HepG2 (cell line): ENCODE measurements around the gene TFG. TPM values are rescaled to one million over a fixed set of nuclear protein-coding genes. Genes with fewer than 3 reads are reported as not detected.

Source experiments
- ATAC-seq: fragments of 200-7000 bp; cut with Tn5 transposase; 3 replicates; pipeline ENCODE4 v1.9.1; 2020; ENCODE audit warnings: mild to moderate bottlenecking, moderate library complexity
- BruUV-seq: library from RNA; stranded (reverse); fragments of 400-500 nt; replicated peaks from 2 replicates; lab custom pipeline; 2021; lab: Mats Ljungman, UMichigan
- CTCF ChIA-PET: fragments of 300-600 bp; formaldehyde crosslinking; extraction: SDS; loops from one replicate; lab custom pipeline; 2021; ENCODE audit warnings: low total read pairs, inconsistent platforms, low intra/inter-chr PET ratio; lab: Yijun Ruan, JAX
- POLR2A ChIA-PET: fragments of 350-600 bp; sonication (Branson Sonifier 250); formaldehyde crosslinking; loops from one replicate; lab custom pipeline; 2020; ENCODE audit warnings: antibody characterized with exemption, inconsistent platforms; lab: Yijun Ruan, JAX
- DNase-seq: peaks from one replicate; pipeline ENCODE4 v3.0.0-alpha.2; 2015; ENCODE audit warnings: low spot score
- FAIRE-seq: peaks from 3 replicates; lab custom pipeline; 2011; peaks lifted over from hg19 to GRCh38; lab: Jason Lieb, UNC
- H2AFZ ChIP-seq: one replicate; pipeline ENCODE4 v1.6.1; 2011; ENCODE audit warnings: low read length, inconsistent platforms
- H3K27ac ChIP-seq: fragments of 300-600 bp; 3 replicates; pipeline ENCODE4 v1.8.0; 2011; ENCODE audit warnings: mixed run types, mild to moderate bottlenecking, mixed read lengths, low read length, inconsistent platforms; ENCODE audit not compliant: insufficient read depth; ENCODE audit errors: extremely low read length
- H3K27me3 ChIP-seq, 2 experiments: fragments of 200-600 bp in 1 of 2; 2 replicates in 1 of 2; 3 replicates in 1 of 2; pipeline versions ENCODE4 v1.6.0 to v1.8.0; 2011; ENCODE audit warnings: low read length in 2 of 2, mild to moderate bottlenecking in 2 of 2, moderate library complexity in 2 of 2, inconsistent platforms in 1 of 2; ENCODE audit not compliant: insufficient read depth in 2 of 2, control insufficient read depth in 1 of 2
- H3K36me3 ChIP-seq, 2 experiments: fragments of 200-600 bp in 1 of 2; replicated peaks in 1 of 2; 2 replicates in 1 of 2; 3 replicates in 1 of 2; pipeline versions ENCODE4 v1.5.1 to v1.8.0; 2011; ENCODE audit warnings: low read length in 2 of 2, inconsistent platforms in 1 of 2; ENCODE audit not compliant: insufficient read depth in 2 of 2, control insufficient read depth in 1 of 2
- H3K4me1 ChIP-seq: 2 replicates; pipeline ENCODE4 v1.5.1; 2012; ENCODE audit warnings: low read length, inconsistent platforms; ENCODE audit not compliant: insufficient read depth
- H3K4me2 ChIP-seq: 2 replicates; pipeline ENCODE4 v1.6.0; 2011; ENCODE audit warnings: low read depth, low read length, inconsistent platforms
- H3K4me3 ChIP-seq, 3 experiments: fragments of 200-600 bp in 1 of 3; sonication (generic), shearing (Covaris generic) in 1 of 3; replicated peaks in 1 of 3; 2 replicates each; pipeline ENCODE4 v1.5.1; 2011 to 2016; ENCODE audit warnings: low read length in 3 of 3, inconsistent platforms in 2 of 3, low read depth in 2 of 3, mild to moderate bottlenecking in 2 of 3, control low read depth in 1 of 3, mixed read lengths in 1 of 3; ENCODE audit not compliant: insufficient read depth in 1 of 3
- H3K79me2 ChIP-seq: one replicate; pipeline ENCODE4 v1.6.1; 2011; ENCODE audit warnings: low read length, inconsistent platforms; ENCODE audit not compliant: insufficient read depth
- H3K9ac ChIP-seq: 2 replicates; pipeline ENCODE4 v1.6.0; 2011; ENCODE audit warnings: mild to moderate bottlenecking, low read depth, low read length, inconsistent platforms; ENCODE audit not compliant: insufficient read depth
- H3K9me3 ChIP-seq: 2 replicates; pipeline ENCODE4 v1.5.1; 2012; ENCODE audit warnings: mild to moderate bottlenecking, low read length
- H4K20me1 ChIP-seq: 2 replicates; pipeline ENCODE4 v1.6.0; 2011; ENCODE audit warnings: inconsistent platforms, mild to moderate bottlenecking, low read length, moderate library complexity; ENCODE audit not compliant: insufficient read depth
- ARHGAP35 ChIP-seq: sonication (generic); formaldehyde crosslinking; IDR thresholded peaks from 2 replicates; pipeline ENCODE4 v1.9.0; 2022; ENCODE audit warnings: mild to moderate bottlenecking, inconsistent platforms, moderate library complexity, missing genetic modification reagents, borderline replicate concordance
- ATF7 ChIP-seq, 2 experiments: fragments of 450-650 bp in 1 of 2; sonication (generic) in 1 of 2; formaldehyde crosslinking in 1 of 2; IDR thresholded peaks; 2 replicates each; pipeline versions ENCODE4 v1.4.0 to v1.6.1; 2016 to 2020; ENCODE audit warnings: antibody characterized with exemption in 1 of 2, mild to moderate bottlenecking in 1 of 2, missing genetic modification reagents in 1 of 2
- CAMTA2 ChIP-seq: sonication (generic); formaldehyde crosslinking; IDR thresholded peaks from 2 replicates; pipeline ENCODE4 v1.4.0; 2020; ENCODE audit warnings: mild to moderate bottlenecking, missing genetic modification reagents, borderline replicate concordance
- ELF3 ChIP-seq: IDR thresholded peaks from 2 replicates; pipeline ENCODE4 v1.6.1; 2016; ENCODE audit warnings: missing genetic modification reagents, missing compliant biosample characterization
- FOSL2 ChIP-seq: sonication (generic); formaldehyde crosslinking; IDR thresholded peaks from 2 replicates; pipeline ENCODE4 v1.4.0; 2020; ENCODE audit warnings: missing genetic modification reagents
- NR2F6 ChIP-seq, 2 experiments: IDR thresholded peaks; 2 replicates each; pipeline ENCODE4 v1.6.1; 2016; ENCODE audit warnings: antibody characterized with exemption in 1 of 2, mild to moderate bottlenecking in 1 of 2
- NRL ChIP-seq: sonication (generic); formaldehyde crosslinking; IDR thresholded peaks from 2 replicates; pipeline ENCODE4 v1.5.0; 2020; ENCODE audit warnings: missing genetic modification reagents, mild to moderate bottlenecking, moderate library complexity, borderline replicate concordance
- POGZ ChIP-seq: sonication (generic); formaldehyde crosslinking; IDR thresholded peaks from 2 replicates; pipeline ENCODE4 v1.4.0; 2020; ENCODE audit warnings: mild to moderate bottlenecking, missing genetic modification reagents
- PPARG ChIP-seq: conservative IDR thresholded peaks from 2 replicates; pipeline ENCODE4 v1.6.1; 2016; ENCODE audit warnings: missing biosample characterization, missing genetic modification reagents
- SP5 ChIP-seq: IDR thresholded peaks from 2 replicates; pipeline ENCODE4 v1.6.1; 2016; ENCODE audit warnings: low read depth, borderline replicate concordance
- TBP ChIP-seq: sonication (generic); formaldehyde crosslinking; IDR thresholded peaks from 2 replicates; pipeline ENCODE4 v1.5.0; 2020; ENCODE audit warnings: missing genetic modification reagents
- ZFX ChIP-seq: sonication (generic); formaldehyde crosslinking; IDR thresholded peaks from 2 replicates; pipeline ENCODE4 v1.4.0; 2020; ENCODE audit warnings: mild to moderate bottlenecking, low read depth, missing genetic modification reagents, moderate library complexity
- ZNF143 ChIP-seq: sonication (generic); formaldehyde crosslinking; IDR thresholded peaks from 2 replicates; pipeline ENCODE4 v1.4.0; 2020; ENCODE audit warnings: missing genetic modification reagents
- ZNF382 ChIP-seq: sonication (generic); formaldehyde crosslinking; IDR thresholded peaks from 2 replicates; pipeline ENCODE4 v1.5.0; 2020; ENCODE audit warnings: missing genetic modification reagents, mild to moderate bottlenecking, borderline replicate concordance
- ZNF557 ChIP-seq: sonication (generic); formaldehyde crosslinking; IDR thresholded peaks from 2 replicates; pipeline ENCODE4 v1.4.0; 2020; ENCODE audit warnings: missing genetic modification reagents
- ZNF670 ChIP-seq: sonication (generic); formaldehyde crosslinking; IDR thresholded peaks from 2 replicates; pipeline ENCODE4 v1.8.0; 2022; ENCODE audit warnings: mild to moderate bottlenecking, missing genetic modification reagents, borderline replicate concordance
- WGBS: methylation state at CpG from one replicate; pipeline ENCODE4 v1.1.6; 2017; ENCODE audit warnings: low lambda C conversion rate; 5-methylcytosine and 5-hydroxymethylcytosine counted together
- in situ Hi-C: cut with HindIII; loops from 2 replicates; pipeline ENCODE4 v1.10.0; 2017; ENCODE audit warnings: low pct_unique_long_range_greater_than_20kb; ENCODE audit not compliant: extremely low pct_ligation_motif_present
- intact Hi-C: fragments of 100-400 bp; cut with micrococcal nuclease; formaldehyde crosslinking; loops from one replicate; pipeline ENCODE4 v1.10.0; 2022; ENCODE audit not compliant: unreplicated experiment
- polyA plus RNA-seq, 8 experiments: library from polyadenylated mRNA; depleted of rRNA in 3 of 8; stranded (reverse) in 7 of 8; unstranded in 1 of 8; fragments of >200 nt; fragmentation: Illumina TruSeq in 4 of 8; extraction: Trizol in 4 of 8; gene quantifications; 2 replicates each; pipeline versions ENCODE4 v1.2.1 to v1.2.3, GENCODE V29; 2011 to 2016; ENCODE audit warnings: low read depth in 4 of 8, missing spikeins in 1 of 8, mixed read lengths in 1 of 8; ENCODE audit not compliant: insufficient read depth in 1 of 8
- total RNA-seq, 5 experiments: library from RNA; depleted of rRNA; stranded (reverse); fragments of >200 nt; fragmentation: Illumina TruSeq; extraction: Trizol; gene quantifications; 2 replicates each; pipeline ENCODE4 v1.2.3, GENCODE V29; 2016; ENCODE audit warnings: low read depth in 1 of 5
- TF ChIP-seq, protein P1 (sequence below): sonication (generic); formaldehyde crosslinking; IDR thresholded peaks from 2 replicates; pipeline ENCODE4 v1.4.0; 2020; ENCODE audit warnings: mild to moderate bottlenecking, missing genetic modification reagents

The TFG gene
- total and polyA plus RNA-seq, 2 of the 13 experiments (the other 11 are each of a cell fraction or from before 2014, with no cell fraction given), result 53.6 to 71.7 TPM

- TF ChIP-seq NRL, result no peak
- no peak for TF ChIP-seq PPARG (CRISPR knock-in tag)
- no peak for TF ChIP-seq ZNF670 (CRISPR knock-in tag)
- no peak for TF ChIP-seq ELF3 (CRISPR knock-in tag)
- TF ChIP-seq ARHGAP35 (CRISPR knock-in tag), result no peak
- no peak for TF ChIP-seq POGZ
- no peak for TF ChIP-seq SP5 (CRISPR knock-in tag)
- TF ChIP-seq TBP, result no peak
- no peak for TF ChIP-seq CAMTA2
- no peak for TF ChIP-seq ZNF143 (CRISPR knock-in tag)
Observed at GRCh38 chr3:100782348-100782747, 73.1 kb downstream of the TFG start (continued).

DNA sequence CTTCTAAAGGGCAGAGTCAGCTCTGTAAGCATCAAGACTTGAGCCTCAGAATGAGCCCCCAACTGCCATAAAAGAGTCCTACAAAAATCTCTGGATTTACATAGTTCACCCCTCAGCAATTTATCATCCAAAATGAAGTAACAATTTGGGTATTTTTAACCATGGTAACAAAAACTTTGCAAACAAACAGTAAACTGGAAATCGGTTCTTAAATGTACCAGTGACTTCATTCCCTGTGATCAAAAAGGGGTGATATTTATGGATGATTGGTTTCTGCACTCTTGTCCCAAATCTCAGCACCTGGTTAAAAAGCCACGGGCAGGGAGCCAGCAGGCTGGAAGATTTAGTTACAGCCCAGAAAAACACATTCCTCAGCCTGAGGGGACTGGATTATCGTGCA lies 73.6 kb downstream of the TFG start:
- ChIA-PET POLR2A (no interaction called here), CTCF (no interaction called here)
- no peaks in the 10 kb centered on the region for H4K20me1 ChIP-seq
- no TSS peak for BruUV-seq
- no peak overlapping the region for H3K4me3 ChIP-seq
- no peak overlapping the region for H3K4me2 ChIP-seq
- no peaks in the 10 kb centered on the region for H3K79me2 ChIP-seq
- H3K27ac ChIP-seq, result no peak overlapping the region
- H2AFZ ChIP-seq, result no peak overlapping the region
- ATAC-seq (no peak), DNase-seq (no peak), FAIRE-seq (no peak)
- 0 out of 2 replicates have a peak, but pooled peaks cover 4% of the 10 kb centered on the region for H3K9me3 ChIP-seq
- H3K9ac ChIP-seq, result no peak overlapping the region
- no peaks in the 10 kb centered on the region for H3K4me1 ChIP-seq
- intact Hi-C loops (no loop called here), in situ Hi-C loops (no loop called here)
- H3K36me3 ChIP-seq, result no peaks in the 10 kb centered on the region
- TF ChIP-seq ZNF557 (CRISPR knock-in tag) (no peak), FOSL2 (CRISPR knock-in tag) (no peak), ATF7 (IDR thresholded peaks at IDR 0.05) (no peak), ATF7 (CRISPR knock-in tag; IDR thresholded peaks at IDR 0.05) (no peak), ZFX (no peak), ZNF382 (CRISPR knock-in tag) (no peak), NR2F6 (IDR thresholded peaks at IDR 0.05) (no peak), NR2F6 (CRISPR knock-in tag; IDR thresholded peaks at IDR 0.05) (no peak)
- TF ChIP-seq, protein P1, sequence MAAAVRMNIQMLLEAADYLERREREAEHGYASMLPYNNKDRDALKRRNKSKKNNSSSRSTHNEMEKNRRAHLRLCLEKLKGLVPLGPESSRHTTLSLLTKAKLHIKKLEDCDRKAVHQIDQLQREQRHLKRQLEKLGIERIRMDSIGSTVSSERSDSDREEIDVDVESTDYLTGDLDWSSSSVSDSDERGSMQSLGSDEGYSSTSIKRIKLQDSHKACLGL (CRISPR knock-in tag), result no peak
- H3K27me3 ChIP-seq, result no peaks in the 10 kb centered on the region
- WGBS, result 2% methylated on average over 3 of the region's 3 CpGs
